Epithelial cell of esophagus (primary cell): ENCODE data around the gene GBA2.

ENCODE experiments used
- DNase-seq: peaks from one replicate; pipeline ENCODE4 v3.0.0; 2010; ENCODE audit warnings: low read depth
- H3K4me3 ChIP-seq: 2 replicates; pipeline ENCODE4 v1.5.1; 2011; ENCODE audit warnings: mild to moderate bottlenecking, low read length, control low read depth
- TF ChIP-seq, protein P1 (sequence below): IDR thresholded peaks from 2 replicates; pipeline ENCODE4 v1.5.1; 2011; ENCODE audit warnings: low read depth, mild to moderate bottlenecking, low read length, control low read depth, inconsistent platforms; ENCODE audit not compliant: insufficient read depth; ENCODE audit errors: missing control alignments

Gene GBA2

DNA sequence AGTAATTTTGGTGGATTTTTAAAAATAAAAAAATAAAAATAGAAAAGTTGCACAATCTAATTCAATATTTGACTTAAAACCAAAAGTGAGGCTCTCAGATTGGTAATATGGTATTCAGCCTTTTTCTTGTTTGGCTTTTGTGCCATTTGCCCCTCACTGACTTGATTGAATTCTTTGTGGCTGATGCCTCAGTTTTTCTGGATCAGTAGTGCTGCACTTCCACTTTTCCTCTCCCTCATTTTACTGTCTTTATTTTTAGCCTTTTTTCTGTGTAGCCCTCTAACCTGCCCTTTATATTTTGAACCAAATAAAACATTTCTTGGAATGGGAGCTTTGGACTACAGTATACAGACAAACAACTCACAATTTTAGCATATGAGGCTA, 8.9 kb upstream of the GBA2 start:
- TF ChIP-seq, protein P1, sequence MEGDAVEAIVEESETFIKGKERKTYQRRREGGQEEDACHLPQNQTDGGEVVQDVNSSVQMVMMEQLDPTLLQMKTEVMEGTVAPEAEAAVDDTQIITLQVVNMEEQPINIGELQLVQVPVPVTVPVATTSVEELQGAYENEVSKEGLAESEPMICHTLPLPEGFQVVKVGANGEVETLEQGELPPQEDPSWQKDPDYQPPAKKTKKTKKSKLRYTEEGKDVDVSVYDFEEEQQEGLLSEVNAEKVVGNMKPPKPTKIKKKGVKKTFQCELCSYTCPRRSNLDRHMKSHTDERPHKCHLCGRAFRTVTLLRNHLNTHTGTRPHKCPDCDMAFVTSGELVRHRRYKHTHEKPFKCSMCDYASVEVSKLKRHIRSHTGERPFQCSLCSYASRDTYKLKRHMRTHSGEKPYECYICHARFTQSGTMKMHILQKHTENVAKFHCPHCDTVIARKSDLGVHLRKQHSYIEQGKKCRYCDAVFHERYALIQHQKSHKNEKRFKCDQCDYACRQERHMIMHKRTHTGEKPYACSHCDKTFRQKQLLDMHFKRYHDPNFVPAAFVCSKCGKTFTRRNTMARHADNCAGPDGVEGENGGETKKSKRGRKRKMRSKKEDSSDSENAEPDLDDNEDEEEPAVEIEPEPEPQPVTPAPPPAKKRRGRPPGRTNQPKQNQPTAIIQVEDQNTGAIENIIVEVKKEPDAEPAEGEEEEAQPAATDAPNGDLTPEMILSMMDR, result no peak
- H3K4me3 ChIP-seq, result no peak overlapping the region
- DNase-seq, result no peak

- peak; percentile 39 for DNase-seq
Measured at GRCh38 chr9:35757226-35757891, 8.3 kb upstream of the GBA2 start.

DNA sequence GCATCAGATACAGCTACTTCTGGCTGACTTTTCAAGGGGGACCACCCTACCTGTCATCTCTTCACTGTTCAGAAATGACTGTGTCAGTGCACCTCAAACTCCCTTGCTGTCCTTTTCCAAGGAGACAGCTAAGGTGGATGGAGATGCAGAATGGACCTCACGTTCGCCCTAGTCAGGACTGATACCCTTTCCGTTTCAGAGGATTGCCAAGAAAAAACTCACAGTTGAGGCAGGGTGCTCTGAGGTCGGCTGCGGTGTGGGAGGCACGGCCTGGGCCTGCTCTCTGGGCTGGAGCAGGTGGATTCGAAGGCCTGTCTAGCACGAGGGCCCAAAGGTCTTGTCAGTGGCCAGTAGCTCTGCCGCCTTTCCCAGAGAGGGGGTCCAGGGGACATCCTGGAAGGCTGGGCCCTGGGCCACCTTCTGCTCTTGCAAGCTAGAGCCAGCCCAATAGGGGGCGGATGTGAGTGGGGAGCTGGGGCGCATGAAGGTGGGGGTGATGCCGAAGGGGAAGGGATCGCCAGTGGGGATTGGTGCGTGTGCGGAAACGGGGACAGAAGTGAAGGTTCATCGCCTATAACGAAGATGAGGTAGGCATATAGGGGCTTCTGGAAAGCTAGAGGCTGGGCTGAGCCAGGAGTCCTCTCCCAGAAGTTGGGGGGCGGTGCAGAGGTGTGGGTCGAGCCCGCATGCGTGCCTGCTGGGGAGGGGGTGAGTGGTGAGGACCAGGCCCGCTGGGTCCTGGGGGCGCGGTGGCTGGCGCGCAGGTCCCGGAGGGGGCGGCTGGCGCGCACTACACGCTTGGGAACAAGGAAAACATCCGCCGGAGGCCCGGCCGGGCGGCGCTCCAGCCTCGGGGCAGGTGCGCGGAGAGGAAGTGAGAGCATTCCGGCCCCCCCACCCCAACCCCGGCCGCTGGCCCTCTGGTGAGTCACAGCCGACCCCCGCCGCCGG, 7.5 kb upstream of the GBA2 start:
- DNase-seq, result peak; percentile 56
- H3K4me3 ChIP-seq, result peak overlapping the region; percentile 64
- TF ChIP-seq, protein P1, result peak; percentile 73

More at GRCh38 chr9:35757226-35757891, 8.3 kb upstream of the GBA2 start:
- TF ChIP-seq, protein P1, result no peak
- peak overlapping the region; percentile 64 for H3K4me3 ChIP-seq

DNA sequence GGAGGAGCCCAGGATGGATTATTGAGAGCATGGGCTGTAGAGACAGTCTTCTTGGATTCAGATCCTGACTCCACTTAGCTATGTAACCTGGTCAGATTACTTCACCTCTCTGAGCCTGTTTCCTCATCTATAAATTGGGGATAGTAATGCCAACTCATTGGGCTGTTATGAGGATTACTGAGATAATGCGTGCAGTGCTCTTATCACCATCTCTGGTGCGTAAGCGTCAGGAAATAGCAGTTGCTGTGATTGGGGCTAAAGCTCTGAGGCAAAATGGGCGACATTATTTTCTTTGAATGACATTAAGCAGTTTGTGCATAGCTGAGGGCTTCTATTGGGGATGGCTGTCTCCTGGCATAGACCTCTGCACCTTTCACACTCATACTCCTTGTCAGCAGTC, 6.0 kb upstream of the GBA2 start:
- DNase-seq, result no peak
- TF ChIP-seq, protein P1, result no peak
- no peak overlapping the region for H3K4me3 ChIP-seq

DNA sequence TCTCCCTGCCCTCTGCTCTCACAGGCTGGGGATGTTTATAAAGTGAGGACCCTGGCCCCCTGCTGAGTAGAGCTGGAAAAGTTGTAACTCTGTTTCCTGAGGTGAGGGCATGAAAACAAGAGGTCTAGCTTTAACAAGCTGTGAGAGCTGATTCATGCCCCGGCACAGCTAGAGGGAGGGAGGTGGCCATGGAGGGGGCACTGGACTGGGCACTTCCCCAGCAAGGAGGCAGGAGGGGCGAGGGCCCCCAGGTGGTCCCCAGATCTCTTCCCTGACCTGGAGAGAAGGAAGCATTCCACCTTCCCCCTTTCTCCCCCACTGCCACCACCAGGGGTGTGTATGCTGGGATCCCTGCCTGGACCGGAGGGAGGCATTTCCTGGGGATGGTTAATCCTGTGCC, 5.2 kb upstream of the GBA2 start, which contains the start of gene MSMP:
TSS of gene MSMP (minus strand) at position 13 of the 400 bp plus-strand sequence. CDS start 147 bp downstream, outside the sequence.
- TF ChIP-seq, protein P1, result no peak
- DNase-seq, result no peak

DNA sequence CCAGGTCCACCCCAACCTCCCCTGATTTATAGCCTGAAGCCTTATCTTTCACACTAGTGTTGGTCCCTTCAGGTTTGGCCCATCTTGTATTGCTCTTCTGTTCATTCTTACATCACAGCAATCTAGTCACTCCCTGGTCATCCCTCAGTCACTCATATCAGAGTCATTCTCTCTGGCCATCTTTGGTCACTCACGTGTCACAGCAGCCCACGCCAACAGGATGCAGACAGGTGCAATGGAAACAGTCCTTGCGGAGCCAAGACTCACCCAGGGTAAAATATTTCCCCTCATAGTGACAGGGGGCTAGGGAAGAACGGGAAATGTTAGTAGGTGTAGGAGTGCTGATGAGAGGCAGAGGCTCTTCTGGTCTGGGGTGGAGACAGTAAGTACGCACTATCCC, 4.4 kb upstream of the GBA2 start:
- no peak for DNase-seq
- TF ChIP-seq, protein P1, result no peak
- no peak overlapping the region for H3K4me3 ChIP-seq

More for the DNA sequence above, 5.2 kb upstream of the GBA2 start, which contains the start of gene MSMP:
- H3K4me3 ChIP-seq, result no peak within 1 kb of the TSS
